Cerebellar nuclear complex (tissue), 1 donor: Measurements from ENCODE around the gene CAPN8.

Experiments used
- DNase-seq, 2 experiments: peaks; one replicate each; lab custom pipeline; 2025; lab: John Stamatoyannopoulos, UW

Gene CAPN8

DNA sequence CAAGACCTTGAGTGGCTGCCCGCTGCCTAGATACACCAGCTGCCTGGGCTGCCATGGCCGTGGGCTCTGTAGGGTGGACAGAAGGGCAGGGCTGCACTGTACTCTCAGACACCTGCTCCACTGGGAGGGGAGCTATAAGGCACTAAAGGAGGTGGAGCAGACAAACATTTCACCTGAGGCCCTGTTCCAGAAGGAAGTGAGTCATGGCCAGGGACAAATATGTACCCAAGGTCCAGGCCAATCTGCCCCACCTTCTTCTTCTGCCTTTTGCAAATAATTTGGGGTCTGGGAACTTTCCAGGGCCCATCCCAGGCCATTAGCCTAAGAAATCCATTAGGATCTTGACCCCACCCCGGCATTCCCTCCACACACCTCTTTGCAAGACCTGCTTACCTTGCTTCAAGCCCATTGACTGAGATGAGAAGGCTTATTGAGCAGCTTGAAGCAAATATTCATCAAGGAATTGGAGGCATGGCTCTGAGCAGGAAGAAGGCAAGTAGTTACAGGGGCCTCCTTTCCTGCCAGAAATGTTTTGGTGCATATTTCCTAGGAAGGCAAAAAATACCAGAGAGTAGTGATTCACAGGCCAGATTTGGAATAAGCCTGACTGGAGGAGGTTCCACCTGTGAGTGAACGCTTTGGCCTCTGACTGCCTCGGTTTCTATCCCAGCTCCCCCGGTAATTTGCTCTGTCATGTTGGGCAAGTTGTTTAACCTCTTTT, at the start of gene CAPN8:
CAPN8 (minus strand) TSS at position 110 of the 721 bp plus-strand sequence; CDS start at position 55, 55 bp downstream.
- no peak for DNase-seq

DNA sequence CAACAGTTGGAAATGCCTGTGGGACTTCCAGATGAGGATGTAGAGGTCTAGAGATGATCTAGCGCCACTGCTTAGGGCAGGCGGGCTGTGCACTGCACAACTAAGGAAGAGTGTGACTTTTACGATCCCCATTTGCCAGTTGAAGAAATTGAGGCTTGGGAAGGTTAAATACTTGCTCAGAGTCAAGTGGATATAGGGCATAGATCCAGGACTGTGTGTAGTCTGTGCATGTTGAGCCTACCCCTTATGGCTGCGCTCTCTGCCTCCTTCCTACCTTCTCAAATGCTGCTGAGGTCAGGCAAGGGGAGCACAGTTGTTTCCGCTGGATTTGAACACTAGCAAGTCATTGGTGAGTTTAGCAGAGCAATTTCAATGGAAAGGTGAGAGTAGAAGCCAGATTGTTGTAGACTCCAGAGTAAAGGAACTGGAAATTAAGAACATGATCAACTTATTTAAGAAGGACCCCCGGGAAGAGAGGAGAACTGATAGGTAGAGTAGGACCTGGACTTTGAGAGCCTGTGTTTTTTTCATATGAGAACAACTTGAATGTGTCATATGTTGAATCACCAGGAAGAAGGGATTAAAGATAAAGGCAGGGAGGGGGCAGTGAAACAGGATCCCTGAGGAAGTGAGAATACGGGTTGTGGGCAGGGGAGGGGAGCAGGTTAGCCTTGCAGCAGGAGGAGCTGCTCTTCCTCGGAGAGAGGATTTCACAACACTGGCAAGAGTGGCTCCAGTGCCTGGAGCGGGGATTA, 49.5 kb upstream of the CAPN8 start:
- no peak for DNase-seq

DNA sequence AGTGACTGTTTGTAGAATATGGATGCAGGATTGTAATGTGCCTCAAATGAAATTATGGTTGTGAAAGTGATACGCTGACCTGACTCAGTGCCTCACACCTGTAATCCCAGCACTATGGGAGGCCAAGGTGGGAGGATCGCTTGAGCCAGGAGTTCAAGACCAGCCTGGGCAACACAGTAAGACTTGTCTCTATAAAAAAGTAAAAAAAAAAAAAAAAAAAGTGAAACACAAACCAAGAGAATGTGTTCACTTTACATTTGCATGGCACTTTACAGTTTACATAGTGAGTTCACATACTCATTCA, 48.9 kb upstream of the CAPN8 start:
- no peak for DNase-seq

DNA sequence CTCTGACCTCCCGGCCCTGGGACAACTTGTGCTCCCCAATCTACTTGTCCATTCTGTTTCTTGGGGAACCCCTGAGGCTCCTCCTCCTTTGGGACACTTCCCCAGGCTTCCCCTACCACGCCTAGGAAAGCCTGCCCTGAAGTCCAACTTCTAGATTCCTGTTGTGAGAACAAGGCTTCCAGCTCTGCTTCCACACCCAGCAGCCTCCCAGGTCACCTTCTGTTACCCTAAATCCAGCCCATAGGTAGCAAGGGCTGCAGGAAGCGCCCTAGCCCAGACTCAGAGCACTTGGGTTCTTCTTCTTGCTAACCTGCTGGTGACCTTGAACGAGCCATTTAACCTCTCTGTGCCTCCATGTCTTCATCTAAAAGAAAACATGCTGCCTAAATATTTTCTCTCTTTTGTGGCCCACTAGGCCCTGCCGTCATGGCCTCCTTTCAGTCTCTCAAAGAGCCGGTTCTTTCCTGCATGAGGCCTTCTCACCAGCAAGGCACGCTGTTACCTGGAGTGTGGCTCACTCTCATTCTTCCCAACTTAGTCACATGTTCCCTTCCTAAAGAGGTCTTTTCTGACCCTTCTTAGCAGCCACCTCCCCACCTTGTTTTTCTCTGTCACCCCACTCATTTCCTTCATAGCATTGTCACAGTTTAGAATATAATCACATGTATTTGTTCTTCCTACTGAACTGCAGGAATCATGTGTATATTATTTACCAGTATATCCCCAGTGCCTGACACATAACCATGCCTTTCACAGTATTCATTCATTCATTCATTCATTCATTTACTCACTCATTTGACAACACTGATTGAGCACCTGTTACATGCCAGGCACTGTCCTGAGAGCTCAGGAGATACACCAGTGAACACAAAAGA, 48.3 kb upstream of the CAPN8 start:
- DNase-seq, result no peak

DNA sequence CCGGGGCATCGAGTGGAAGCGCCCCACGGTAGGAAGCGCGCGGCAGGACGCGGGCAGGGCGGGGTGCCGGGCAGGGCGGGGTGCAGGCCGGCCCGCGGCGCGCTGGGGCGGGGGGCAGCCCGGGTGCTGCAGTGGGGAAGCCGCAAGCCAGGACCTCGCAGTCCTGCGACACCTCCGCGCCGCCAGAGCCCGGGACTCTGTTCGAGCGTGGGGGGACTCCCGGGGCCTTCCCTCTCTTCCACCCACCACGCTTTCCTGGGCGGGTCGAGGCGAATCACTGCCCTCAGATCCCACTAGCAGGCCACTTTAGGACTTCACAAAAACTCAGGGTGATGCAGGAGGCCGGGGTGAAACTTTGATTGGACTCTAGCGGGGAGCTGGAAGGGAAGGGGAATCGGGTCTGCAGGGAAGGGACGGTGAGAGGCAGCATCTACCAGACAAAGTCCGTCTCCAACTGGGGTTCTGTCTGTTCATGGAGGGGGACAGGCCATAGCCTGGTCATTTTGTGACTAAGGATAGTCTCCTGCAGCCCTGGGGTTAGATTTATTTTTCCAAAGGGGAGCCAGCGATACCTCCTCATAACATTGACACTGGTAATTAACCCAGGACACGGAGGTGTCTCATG, 47.5 kb upstream of the CAPN8 start:
- DNase-seq, result no peak

DNA sequence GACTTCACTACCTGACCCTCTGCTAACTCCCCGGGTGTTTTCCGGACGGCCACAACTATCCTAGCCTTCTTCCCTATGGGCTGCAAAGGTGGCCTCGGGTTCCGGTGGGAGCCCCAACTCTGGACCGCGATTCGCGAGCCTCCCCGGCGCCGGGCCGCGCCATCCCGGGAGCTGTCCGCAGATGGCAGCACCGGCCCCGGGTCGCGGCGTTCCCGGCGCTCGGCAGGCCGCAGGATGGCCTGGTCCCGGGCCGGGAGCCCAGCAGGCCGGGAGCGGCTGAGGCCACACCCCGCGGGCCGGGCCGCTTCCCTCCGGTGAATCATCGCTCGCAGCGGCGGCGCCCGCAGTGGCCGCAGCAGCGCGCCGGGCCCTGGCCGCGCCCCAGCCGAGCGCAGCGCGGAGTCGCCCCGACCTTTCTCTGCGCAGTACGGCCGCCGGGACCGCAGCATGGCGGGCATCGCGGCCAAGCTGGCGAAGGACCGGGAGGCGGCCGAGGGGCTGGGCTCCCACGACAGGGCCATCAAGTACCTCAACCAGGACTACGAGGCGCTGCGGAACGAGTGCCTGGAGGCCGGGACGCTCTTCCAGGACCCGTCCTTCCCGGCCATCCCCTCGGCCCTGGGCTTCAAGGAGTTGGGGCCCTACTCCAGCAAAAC, 46.8 kb upstream of the CAPN8 start, which contains the start of gene CAPN2:
CAPN2 (plus strand) TSS at position 346 of the 656 bp plus-strand sequence; CDS start at position 448, 102 bp downstream.
- no peak for DNase-seq

DNA sequence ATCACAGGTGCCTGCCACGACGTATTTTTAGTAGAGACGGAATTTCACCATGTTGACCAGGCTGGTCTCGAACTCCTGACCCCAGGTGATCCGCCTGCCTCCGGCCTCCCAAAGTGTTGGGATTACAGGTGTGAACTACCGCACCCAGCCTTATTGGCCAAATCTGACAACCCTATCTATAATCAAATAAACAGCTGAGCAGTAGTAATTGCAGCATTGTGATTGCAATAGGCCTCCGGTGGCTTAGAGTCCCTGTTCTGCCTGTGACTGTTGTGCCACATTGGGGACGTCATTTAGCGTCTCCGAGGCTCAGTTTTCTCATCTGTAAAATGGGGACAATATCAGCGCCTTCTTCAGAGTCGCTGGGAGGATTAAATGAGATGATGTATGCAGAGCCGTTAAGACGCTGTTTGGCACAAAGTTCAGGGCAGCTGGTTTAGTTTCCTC, 46.3 kb upstream of the CAPN8 start:
- no peak for DNase-seq

DNA sequence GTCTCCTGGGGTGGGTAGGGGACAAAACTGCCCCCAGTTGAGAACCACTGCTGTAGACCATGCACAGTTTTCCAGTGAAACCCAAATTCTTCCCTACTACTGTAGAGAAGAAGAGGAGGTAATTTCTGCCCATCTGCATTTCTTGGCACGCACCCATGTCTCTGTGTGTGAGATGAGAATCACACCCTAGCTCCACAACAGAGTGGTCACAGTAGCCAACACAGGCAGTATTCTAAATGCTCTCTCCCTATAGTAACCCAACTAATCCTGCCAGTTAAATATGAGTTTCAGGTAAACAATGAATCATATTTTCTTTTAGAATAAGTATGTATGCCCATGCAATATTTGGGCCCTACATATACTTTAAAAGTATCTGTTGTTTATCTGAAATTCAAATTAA, 45.7 kb upstream of the CAPN8 start:
- peak in 1 of 2 experiments; percentile 39 for DNase-seq

DNA sequence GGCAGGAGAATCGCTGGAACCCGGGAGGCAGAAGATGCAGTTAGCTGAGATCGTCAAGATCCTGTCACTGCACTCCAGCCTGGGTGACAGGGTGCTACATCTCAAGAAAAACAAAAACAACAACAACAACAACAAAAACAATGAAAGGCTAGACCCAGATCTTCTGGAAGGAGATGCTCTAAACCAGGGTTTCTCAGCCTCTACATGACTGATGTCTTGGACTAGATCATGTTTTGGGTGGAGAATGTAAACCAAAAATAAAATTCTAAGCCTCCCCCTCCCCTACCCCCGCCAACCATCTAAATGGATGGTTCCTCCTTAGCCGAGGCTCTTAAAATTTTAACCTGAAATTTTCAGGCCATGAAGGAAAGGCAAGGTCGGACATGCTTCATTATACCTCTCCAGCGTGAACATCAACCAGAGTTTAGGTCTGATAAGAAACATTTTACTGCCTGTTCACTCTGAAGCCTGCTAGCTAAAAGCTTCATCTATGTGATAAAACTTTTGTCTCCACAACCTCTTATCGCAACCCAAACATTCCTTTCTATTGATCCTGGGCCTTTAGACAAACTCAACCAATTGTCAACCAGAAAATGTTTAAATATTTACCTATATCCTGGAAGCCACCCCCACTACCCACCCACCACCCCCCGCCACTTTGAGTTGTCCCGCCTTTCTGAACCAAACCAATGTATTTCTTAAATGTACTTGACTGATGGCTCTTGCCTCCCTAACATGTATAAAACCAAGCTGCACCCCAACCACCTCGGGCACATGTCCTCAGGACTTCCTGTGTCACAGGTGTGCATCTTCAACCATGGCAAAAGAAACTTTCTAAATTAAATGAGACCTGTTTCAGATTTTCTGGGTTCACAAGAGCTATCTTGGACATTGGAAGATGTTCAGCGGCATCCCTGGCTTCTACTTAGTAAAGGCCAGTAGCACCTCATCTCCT, 45.0 kb upstream of the CAPN8 start:
- DNase-seq, result no peak

DNA sequence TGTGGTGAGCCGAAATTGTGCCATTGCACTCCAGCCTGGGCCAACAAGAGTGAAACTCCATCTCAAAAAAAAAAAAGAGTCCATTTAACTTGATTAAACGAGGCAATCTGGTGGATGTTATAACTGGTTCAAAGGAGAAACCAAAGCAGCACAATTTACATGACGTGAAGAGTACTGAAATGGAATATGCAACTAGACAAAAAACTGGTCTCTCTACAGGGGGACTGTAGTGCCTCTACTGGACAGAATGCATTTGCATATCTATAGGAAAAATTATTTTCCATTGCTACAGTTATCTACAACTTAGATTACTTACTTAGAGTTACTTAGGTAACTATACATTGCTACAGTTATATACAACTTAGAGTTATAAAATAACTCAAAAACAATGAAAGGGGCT, 44.1 kb upstream of the CAPN8 start:
- DNase-seq, result no peak

DNA sequence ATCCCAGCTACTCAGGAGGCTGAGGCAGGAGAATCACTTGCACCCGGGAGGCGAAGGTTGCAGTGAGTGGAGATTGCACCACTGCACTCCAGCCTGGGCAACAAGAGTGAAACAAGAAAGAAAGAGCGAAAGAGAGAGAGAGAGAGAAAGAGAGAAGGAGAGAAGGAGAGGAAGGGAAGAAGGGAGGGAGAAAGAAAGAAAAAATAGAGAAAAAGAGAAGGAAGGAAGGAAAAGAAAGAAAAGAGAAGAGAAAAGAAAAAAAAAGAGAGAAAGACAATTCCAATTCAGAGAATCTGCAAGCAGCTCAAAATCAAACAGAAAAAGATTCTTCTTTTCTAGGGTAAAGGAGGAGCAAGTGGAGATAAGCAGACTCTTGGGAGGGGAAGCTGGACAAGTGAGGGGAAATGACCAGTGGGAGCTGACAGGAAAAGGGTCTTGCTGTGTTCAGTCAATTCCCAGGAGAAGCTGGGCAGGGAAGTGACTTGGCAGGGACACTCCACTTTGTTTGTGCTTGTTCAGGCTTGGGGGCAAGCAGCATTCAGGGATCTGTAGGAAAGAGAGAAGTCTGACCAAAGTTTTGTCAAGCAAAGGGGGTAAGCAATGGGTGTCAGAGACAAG, 43.3 kb upstream of the CAPN8 start:
- no peak for DNase-seq

DNA sequence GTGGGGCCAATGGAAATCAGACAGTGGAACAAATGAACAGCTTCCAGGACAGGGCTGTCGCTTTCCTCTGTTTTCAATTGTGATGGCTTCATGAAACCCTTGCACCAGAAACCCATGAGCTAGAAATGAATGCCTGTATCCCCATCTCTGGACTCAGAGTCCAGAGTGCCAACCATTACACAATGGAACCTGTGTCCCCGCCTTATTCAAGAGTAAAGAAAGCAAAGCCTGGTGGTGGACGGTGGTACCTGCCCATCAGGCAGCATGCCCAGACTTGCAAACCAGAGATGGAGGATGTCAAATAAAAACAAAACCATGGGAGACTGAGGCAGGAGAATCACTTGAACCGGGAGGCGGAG, 42.5 kb upstream of the CAPN8 start:
- DNase-seq, result no peak

DNA sequence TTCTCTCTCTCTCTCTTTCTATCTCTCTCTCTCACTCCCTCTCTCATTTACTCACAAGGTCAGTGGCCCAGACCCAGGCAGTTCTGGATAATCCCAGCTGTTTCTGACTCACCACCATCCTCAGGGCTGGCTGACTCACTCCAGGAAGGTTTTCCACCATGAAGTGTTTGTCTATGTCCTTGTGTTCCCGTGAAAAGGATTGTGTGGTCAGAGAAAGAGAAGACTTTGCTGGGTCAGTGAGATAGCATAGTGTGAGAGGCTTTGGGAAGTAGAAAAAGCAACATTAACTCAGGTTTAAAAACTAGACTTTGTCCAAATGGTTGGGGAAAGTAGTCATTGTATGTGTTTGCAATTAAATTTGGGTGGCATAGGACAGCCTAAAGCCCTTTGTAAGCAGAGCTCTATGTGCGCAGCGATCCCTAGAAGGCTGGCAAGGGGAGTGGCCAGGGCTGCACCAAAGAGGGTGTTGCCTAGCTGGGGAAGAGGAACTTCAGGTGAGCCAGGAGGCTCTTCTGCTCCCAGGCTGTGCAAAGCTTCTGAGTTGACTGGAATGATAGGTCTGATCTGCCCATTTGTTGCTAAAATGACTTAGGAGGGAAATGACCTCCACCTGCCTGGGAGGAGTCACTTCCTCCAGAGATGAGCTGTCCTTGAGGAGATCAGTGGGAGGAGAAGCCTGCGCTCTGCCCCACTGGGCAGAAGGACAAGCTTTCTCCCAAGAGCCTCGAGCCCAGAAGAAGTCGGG, 41.9 kb upstream of the CAPN8 start:
- DNase-seq, result no peak

DNA sequence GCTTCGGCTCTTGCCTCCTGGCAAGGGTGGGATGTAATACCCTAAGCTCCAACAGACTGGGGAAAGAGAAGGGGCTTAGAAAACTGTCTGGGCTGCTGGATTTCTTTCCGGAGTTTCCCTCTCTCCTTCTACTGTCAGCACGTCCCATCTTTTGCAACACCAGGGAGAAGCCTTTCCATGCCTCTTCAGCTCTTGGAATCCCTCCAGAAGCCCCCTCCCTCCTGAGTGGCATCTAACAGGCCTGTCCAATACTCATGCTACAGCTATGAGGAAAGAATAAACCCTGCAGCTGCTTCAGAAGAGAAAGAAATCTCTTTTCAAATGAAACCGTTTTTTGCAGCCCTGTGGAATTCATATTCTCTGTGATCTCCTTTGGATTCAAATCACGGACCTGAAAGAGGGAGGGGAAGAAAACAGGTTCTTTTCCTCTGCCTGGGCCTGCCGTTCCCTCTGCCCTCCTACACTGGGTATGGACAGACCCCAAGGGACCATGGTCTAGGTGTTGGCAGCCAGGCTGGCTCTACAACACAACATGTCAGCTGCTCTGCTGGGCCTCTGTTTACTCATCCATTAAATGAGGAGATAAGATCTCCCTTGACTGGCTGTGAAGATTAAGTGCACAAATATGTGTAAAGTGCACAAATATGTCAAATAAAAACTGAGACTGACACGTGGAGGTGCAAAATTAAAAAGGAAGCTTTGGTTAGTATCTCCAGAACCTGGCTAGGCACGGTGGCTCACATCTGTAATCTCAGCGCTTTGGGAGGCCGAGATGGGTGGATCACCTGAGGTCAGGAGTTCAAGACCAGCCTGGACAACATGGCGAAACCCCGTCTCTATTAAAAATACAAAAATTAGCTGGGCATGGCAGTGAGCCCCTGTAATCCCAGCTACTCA, 40.8 kb upstream of the CAPN8 start:
- no peak for DNase-seq

DNA sequence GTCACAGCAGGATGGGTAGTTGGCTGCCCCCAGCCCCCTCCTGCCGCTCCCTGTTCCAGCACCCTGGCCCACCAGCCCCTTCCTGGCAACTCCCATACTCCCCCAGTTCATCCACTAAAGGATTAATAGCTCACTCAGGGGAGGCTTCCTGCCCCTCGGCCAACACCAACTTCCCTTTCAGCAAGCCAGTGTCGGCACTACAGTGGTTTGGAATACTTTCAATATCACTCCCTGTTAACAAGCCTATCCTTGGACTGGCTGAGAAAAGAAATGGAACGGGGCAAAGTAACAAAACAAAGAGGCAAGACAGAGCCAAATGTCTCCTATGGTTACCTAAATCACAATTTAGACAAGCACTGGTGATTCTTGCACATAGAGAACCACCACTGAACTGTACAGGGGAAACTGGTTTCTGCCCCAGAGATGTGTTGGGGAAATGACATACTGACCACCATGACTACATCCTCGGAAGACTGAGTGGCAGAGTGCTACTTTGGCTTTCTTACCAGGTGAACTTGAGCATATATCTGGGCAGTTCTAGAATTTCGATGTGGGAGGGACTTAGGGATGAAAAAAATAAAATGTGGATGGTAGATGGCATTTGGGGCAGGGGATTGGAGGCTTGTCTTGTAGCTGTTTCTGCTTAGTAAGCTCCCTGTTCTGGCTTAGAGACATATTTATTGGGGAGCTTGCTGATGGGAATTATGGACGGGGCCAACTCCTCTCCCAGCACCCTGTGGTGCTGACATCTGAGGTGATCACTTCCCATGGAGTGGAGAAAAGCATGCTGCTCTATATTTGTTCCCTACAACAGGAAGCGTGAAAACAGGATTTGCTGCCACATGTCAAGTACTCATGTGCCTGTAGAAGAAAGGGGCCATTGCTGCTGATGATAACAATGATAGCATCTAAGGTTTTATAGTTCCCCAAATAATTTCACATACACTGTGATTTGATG, 39.7 kb upstream of the CAPN8 start:
- no peak for DNase-seq

DNA sequence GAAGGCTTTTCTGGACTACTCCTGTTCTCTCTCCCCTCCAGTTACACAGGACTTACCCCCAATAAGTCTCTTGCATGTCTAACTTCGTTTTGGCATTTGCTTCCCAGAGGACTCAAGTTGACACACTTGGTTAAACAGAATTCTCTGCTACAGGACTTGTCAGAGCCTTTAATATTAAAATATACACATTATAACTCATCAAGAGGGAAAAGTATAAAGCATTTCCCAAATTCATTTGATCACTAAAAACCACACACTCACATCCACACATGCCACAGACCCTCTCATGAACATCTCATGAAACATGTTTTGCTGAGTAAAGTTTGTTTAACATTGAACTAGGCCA, 38.1 kb upstream of the CAPN8 start:
- DNase-seq, result no peak
